Neural cell (in vitro differentiated cells): Measurements from ENCODE around the gene FKBP2. TPM values are rescaled to one million over a fixed set of nuclear protein-coding genes. Genes with fewer than 3 reads are reported as not detected.

Source experiments
- H2AFZ ChIP-seq: fragments of 200-600, 300-800 bp; sonication (generic), shearing (Covaris generic); 2 replicates; pipeline ENCODE4 v1.6.0; 2014; ENCODE audit warnings: low read depth, mild to moderate bottlenecking, antibody characterized with exemption, low read length, moderate library complexity
- H3F3A ChIP-seq: fragments of 200-600 bp; shearing (Covaris generic); 2 replicates; pipeline ENCODE4 v1.6.1; 2016; ENCODE audit warnings: mild to moderate bottlenecking, moderate library complexity, mixed read lengths, antibody characterized with exemption, low read length; ENCODE audit not compliant: insufficient read depth, poor library complexity, severe bottlenecking
- H3K27ac ChIP-seq: fragments of 200-600, 300-800 bp; sonication (generic), shearing (Covaris generic); 2 replicates; pipeline ENCODE4 v1.5.1; 2014; ENCODE audit warnings: mild to moderate bottlenecking, low read length, moderate library complexity
- H3K27me3 ChIP-seq: fragments of 300-800, 200-600 bp; sonication (generic), shearing (Covaris generic); 2 replicates; pipeline ENCODE4 v1.6.0; 2014; ENCODE audit warnings: mild to moderate bottlenecking, low read depth, low read length, moderate library complexity; ENCODE audit not compliant: insufficient read depth
- H3K36me3 ChIP-seq: fragments of 300-800, 200-600 bp; sonication (generic), shearing (Covaris generic); 2 replicates; pipeline ENCODE4 v1.5.1; 2014; ENCODE audit warnings: mild to moderate bottlenecking, antibody characterized with exemption, low read length, moderate library complexity; ENCODE audit not compliant: insufficient read depth
- H3K4me2 ChIP-seq: fragments of 300-800, 200-600 bp; sonication (generic), shearing (Covaris generic); 2 replicates; pipeline ENCODE4 v1.6.0; 2014; ENCODE audit warnings: mild to moderate bottlenecking, low read length
- H3K4me3 ChIP-seq: fragments of 300-800, 200-600 bp; sonication (generic), shearing (Covaris generic); 2 replicates; pipeline ENCODE4 v1.5.1; 2014; ENCODE audit warnings: mild to moderate bottlenecking, low read length, moderate library complexity
- H3K79me2 ChIP-seq: fragments of 200-600 bp; shearing (Covaris generic); replicated peaks from 2 replicates; pipeline ENCODE4 v1.6.0; 2014; ENCODE audit warnings: mild to moderate bottlenecking, low read length, moderate library complexity; ENCODE audit not compliant: insufficient read depth
- H3K9ac ChIP-seq: fragments of 300-800, 200-600 bp; sonication (generic), shearing (Covaris generic); 2 replicates; pipeline ENCODE4 v1.6.1; 2016; ENCODE audit warnings: mild to moderate bottlenecking, low read length, mixed read lengths
- H3K9me2 ChIP-seq: fragments of 200-600 bp; shearing (Covaris generic); 2 replicates; pipeline ENCODE4 v1.6.1; 2016; ENCODE audit warnings: mild to moderate bottlenecking, low read length, mixed read lengths; ENCODE audit not compliant: insufficient read depth
- H3K9me3 ChIP-seq: fragments of 200-600, 300-800 bp; sonication (generic), shearing (Covaris generic); 2 replicates; pipeline ENCODE4 v1.6.1; 2016; ENCODE audit warnings: mild to moderate bottlenecking, mixed run types, low read length, moderate library complexity, mixed read lengths
- H4K20me1 ChIP-seq: fragments of 200-600 bp; shearing (Covaris generic); 2 replicates; pipeline ENCODE4 v1.6.1; 2016; ENCODE audit warnings: mild to moderate bottlenecking, mixed run types; ENCODE audit not compliant: insufficient read depth
- EP300 ChIP-seq: fragments of 450-650 bp; conservative IDR thresholded peaks from 2 replicates; pipeline ENCODE4 v1.6.1; 2014; ENCODE audit warnings: antibody characterized with exemption, mild to moderate bottlenecking, moderate library complexity; ENCODE audit not compliant: poor library complexity, severe bottlenecking
- POLR2AphosphoS5 ChIP-seq: IDR thresholded peaks from 2 replicates; pipeline ENCODE4 v1.6.1; 2012
- RAD21 ChIP-seq: fragments of 450-650 bp; conservative IDR thresholded peaks from 2 replicates; pipeline ENCODE4 v1.6.1; 2014; ENCODE audit warnings: antibody characterized with exemption, mild to moderate bottlenecking, moderate library complexity
- TAF1 ChIP-seq: IDR thresholded peaks from 2 replicates; pipeline ENCODE4 v1.6.1; 2012; ENCODE audit warnings: low read depth
- polyA plus RNA-seq: library from polyadenylated mRNA; depleted of rRNA; stranded (reverse); fragments of >200 nt; gene quantifications from 2 replicates; pipeline ENCODE4 v1.2.3, GENCODE V29; 2014
- TF ChIP-seq, protein P1 (sequence below): IDR thresholded peaks from 2 replicates; pipeline ENCODE4 v1.6.1; 2012; ENCODE audit warnings: borderline replicate concordance
- TF ChIP-seq, protein P2 (sequence below): fragments of 450-650 bp; IDR thresholded peaks from 2 replicates; pipeline ENCODE4 v1.5.1; 2014; ENCODE audit warnings: antibody characterized with exemption, mild to moderate bottlenecking, moderate library complexity; ENCODE audit not compliant: poor library complexity, severe bottlenecking

FKBP2 gene
- polyA plus RNA-seq, 1 donor from 2014 or later: 47.4 TPM

DNA sequence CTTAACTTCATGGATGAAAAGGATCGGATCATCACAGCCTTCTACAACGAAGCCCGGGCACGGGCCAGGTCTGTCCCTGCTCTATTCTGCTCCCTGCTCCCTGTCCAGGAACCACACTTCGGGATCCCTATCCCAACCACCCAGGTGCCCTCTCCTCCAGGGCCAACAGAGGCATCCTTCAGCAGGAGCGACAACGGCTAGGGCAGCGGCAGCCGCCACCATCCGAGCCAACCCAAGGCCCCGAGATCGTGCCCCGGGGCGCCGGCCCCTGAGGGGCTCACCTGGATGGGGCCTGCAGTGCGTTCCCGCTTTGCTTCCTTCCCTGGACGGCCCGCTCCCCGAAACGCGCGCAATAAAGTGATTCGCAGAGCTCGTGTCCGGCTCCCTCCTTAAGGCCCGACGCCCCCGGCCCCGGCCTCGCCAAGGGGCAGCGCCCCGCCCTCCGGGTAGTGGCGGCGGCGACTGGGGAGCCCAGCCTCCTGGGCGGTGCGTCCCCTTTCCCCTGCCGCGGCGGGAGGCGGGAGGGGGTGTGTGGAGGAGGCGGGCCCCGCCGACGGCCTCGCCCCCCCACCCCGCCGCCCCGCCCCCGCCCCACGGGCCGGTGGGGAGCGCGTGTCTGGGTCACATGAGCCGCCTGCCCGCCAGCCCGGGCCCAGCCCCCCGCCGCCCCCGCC, 6.8 kb upstream of the FKBP2 start, which contains the start of gene VEGFB (continued):
- TF ChIP-seq, protein P1, sequence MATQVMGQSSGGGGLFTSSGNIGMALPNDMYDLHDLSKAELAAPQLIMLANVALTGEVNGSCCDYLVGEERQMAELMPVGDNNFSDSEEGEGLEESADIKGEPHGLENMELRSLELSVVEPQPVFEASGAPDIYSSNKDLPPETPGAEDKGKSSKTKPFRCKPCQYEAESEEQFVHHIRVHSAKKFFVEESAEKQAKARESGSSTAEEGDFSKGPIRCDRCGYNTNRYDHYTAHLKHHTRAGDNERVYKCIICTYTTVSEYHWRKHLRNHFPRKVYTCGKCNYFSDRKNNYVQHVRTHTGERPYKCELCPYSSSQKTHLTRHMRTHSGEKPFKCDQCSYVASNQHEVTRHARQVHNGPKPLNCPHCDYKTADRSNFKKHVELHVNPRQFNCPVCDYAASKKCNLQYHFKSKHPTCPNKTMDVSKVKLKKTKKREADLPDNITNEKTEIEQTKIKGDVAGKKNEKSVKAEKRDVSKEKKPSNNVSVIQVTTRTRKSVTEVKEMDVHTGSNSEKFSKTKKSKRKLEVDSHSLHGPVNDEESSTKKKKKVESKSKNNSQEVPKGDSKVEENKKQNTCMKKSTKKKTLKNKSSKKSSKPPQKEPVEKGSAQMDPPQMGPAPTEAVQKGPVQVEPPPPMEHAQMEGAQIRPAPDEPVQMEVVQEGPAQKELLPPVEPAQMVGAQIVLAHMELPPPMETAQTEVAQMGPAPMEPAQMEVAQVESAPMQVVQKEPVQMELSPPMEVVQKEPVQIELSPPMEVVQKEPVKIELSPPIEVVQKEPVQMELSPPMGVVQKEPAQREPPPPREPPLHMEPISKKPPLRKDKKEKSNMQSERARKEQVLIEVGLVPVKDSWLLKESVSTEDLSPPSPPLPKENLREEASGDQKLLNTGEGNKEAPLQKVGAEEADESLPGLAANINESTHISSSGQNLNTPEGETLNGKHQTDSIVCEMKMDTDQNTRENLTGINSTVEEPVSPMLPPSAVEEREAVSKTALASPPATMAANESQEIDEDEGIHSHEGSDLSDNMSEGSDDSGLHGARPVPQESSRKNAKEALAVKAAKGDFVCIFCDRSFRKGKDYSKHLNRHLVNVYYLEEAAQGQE: no peak
- TF ChIP-seq TAF1 (no peak), EP300 (no peak)

DNA sequence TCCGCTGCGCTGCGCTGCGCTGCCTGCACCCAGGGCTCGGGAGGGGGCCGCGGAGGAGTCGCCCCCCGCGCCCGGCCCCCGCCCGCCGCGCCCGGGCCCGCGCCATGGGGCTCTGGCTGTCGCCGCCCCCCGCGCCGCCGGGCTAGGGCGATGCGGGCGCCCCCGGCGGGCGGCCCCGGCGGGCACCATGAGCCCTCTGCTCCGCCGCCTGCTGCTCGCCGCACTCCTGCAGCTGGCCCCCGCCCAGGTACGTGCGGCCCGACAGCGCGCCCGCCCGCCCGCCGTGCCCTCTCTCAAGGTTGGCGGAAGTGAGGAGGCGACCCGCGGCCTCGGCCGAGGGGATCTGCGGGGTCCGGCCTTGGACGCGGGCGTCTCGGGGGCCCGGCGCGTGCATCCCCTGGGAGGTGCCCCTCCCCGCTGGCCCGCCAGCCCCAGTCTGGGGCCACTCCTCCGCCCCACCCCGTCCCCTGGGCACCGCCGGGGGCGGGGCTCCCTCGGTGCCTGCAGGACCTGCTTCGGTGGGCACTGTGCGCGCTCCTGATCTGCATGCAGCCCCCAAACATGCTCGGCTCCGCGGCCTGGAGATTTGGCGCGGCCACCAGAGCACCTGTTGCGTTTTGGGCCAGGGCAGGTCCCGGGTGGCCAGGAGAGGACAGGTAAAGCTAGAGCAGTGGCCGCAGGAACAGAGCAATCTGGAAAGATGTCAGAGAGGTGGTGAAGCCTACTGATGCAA, 6.1 kb upstream of the FKBP2 start:
- H3K27me3 ChIP-seq: peaks cover 8% of the 10 kb centered on the region
- H3K9me2 ChIP-seq: no peaks in the 10 kb centered on the region
- no peaks in the 10 kb centered on the region for H4K20me1 ChIP-seq
- H3K79me2 ChIP-seq: no peaks in the 10 kb centered on the region
- H3F3A ChIP-seq: no peaks in the 10 kb centered on the region
- peak overlapping the region; percentile 59 for H3K4me3 ChIP-seq
- TF ChIP-seq, protein P2, sequence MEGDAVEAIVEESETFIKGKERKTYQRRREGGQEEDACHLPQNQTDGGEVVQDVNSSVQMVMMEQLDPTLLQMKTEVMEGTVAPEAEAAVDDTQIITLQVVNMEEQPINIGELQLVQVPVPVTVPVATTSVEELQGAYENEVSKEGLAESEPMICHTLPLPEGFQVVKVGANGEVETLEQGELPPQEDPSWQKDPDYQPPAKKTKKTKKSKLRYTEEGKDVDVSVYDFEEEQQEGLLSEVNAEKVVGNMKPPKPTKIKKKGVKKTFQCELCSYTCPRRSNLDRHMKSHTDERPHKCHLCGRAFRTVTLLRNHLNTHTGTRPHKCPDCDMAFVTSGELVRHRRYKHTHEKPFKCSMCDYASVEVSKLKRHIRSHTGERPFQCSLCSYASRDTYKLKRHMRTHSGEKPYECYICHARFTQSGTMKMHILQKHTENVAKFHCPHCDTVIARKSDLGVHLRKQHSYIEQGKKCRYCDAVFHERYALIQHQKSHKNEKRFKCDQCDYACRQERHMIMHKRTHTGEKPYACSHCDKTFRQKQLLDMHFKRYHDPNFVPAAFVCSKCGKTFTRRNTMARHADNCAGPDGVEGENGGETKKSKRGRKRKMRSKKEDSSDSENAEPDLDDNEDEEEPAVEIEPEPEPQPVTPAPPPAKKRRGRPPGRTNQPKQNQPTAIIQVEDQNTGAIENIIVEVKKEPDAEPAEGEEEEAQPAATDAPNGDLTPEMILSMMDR: peak; percentile 28
- no peak for TF ChIP-seq POLR2AphosphoS5
- no peak overlapping the region for H3K27ac ChIP-seq
- no peaks in the 10 kb centered on the region for H3K36me3 ChIP-seq
- no peaks in the 10 kb centered on the region for H3K9me3 ChIP-seq
- H3K9ac ChIP-seq: peak overlapping the region; percentile 36
- H2AFZ ChIP-seq: no peak overlapping the region
- H3K4me2 ChIP-seq: no peak overlapping the region

DNA sequence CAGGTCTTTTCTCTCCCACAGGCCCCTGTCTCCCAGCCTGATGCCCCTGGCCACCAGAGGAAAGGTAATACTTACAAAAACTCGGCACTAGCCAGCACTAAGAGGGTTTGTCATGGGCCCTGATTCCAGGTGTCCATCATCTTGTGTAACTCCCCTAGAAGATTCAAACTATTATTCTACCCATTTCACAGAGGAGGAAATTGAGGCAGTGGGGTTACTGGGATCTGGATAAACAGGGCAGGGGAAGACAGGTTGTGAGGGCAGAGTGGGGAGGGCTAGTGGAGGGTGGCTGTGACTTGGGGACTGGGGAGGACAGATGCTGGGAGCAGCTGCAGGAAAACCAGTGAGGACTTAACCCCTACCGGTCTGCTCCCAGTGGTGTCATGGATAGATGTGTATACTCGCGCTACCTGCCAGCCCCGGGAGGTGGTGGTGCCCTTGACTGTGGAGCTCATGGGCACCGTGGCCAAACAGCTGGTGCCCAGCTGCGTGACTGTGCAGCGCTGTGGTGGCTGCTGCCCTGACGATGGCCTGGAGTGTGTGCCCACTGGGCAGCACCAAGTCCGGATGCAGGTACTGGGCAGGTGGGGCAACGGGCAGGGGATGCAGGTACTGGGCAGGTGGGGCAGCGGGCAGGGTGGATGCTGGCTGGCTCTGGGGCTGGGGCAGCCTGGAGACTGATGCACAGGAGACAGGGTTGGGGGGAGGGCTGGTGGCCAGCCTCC, 5.3 kb upstream of the FKBP2 start:
- Histone ChIP-seq H3K27ac (no peak overlapping the region), H3K9ac (no peak overlapping the region), H3K9me2 (no peaks in the 10 kb centered on the region)

More for the DNA sequence above, 5.3 kb upstream of the FKBP2 start:
- Histone ChIP-seq H3K79me2 (no peaks in the 10 kb centered on the region), H3F3A (no peaks in the 10 kb centered on the region), H2AFZ (no peak overlapping the region), H4K20me1 (no peaks in the 10 kb centered on the region), H3K36me3 (no peaks in the 10 kb centered on the region), H3K4me3 (no peak overlapping the region), H3K27me3 (peaks cover 8% of the 10 kb centered on the region), H3K9me3 (no peaks in the 10 kb centered on the region), H3K4me2 (no peak overlapping the region)
- TF ChIP-seq EP300: no peak
- TF ChIP-seq RAD21: no peak
